Measurements from ENCODE around the gene CATSPER2. TPM values are rescaled to one million over a fixed set of nuclear protein-coding genes. Genes with fewer than 3 reads are reported as not detected.
"Not testable (repeated sequence)": the region's sequence is repeated elsewhere in the genome, so short reads cannot be mapped to it uniquely, and the experiment has no call there.

Gene CATSPER2
- 0.22 and 0.40 TPM in 2 replicates for total RNA-seq

GRCh38 chr15:43648649-43649429, at the start of gene CATSPER2:
CATSPER2 (minus strand) TSS chr15:43648844; CDS start chr15:43648061, 783 bp downstream.
- no peak for DNase-seq (ENCODE audit: low read depth in 2 of 2)

- not testable (repeated sequence) for DNase-seq (ENCODE audit: low read depth in 2 of 2)
Observed at GRCh38 chr15:43693148-43694022, 44.7 kb upstream of the CATSPER2 start, which contains the start of gene CKMT1A. CKMT1A (plus strand) TSS chr15:43693859; CDS start chr15:43694051, 192 bp downstream.

GRCh38 chr15:43692679-43693078, 44.0 kb upstream of the CATSPER2 start:
- not testable (repeated sequence) for DNase-seq (ENCODE audit: low read depth in 2 of 2)

- DNase-seq (ENCODE audit: low read depth in 2 of 2), result not testable (repeated sequence)
Observed at GRCh38 chr15:43689604-43690301, 41.1 kb upstream of the CATSPER2 start.

GRCh38 chr15:43674175-43674574, 25.5 kb upstream of the CATSPER2 start:
- not testable (repeated sequence) for DNase-seq (ENCODE audit: low read depth in 2 of 2)

GRCh38 chr15:43666177-43666576, 17.5 kb upstream of the CATSPER2 start:
- DNase-seq (ENCODE audit: low read depth in 2 of 2), result not testable (repeated sequence)

- DNase-seq (ENCODE audit: low read depth in 2 of 2), result not testable (repeated sequence)
Observed at GRCh38 chr15:43663333-43663732, 14.7 kb upstream of the CATSPER2 start.

- not testable (repeated sequence) for DNase-seq (ENCODE audit: low read depth in 2 of 2)
Observed at GRCh38 chr15:43662293-43662692, 13.6 kb upstream of the CATSPER2 start.

GRCh38 chr15:43659727-43660126, 11.1 kb upstream of the CATSPER2 start:
- DNase-seq (ENCODE audit: low read depth in 2 of 2), result not testable (repeated sequence)

- not testable (repeated sequence) for DNase-seq (ENCODE audit: low read depth in 2 of 2)
Observed at GRCh38 chr15:43649430-43649926, 834 bp upstream of the CATSPER2 start.

- not testable (repeated sequence) for DNase-seq (ENCODE audit: low read depth in 2 of 2)
Observed at GRCh38 chr15:43638464-43639204, 10.0 kb downstream of the CATSPER2 start.

- DNase-seq (ENCODE audit: low read depth in 2 of 2), result not testable (repeated sequence)
Observed at GRCh38 chr15:43626937-43627336, 21.7 kb downstream of the CATSPER2 start.

GRCh38 chr15:43625106-43625505, 23.5 kb downstream of the CATSPER2 start:
- DNase-seq (ENCODE audit: low read depth in 2 of 2), result no peak

GRCh38 chr15:43622068-43622799, 26.4 kb downstream of the CATSPER2 start:
- not testable (repeated sequence) for DNase-seq (ENCODE audit: low read depth in 2 of 2)

GRCh38 chr15:43618700-43619099, 29.9 kb downstream of the CATSPER2 start, which contains the start of gene STRC:
STRC (minus strand) TSS chr15:43618800; CDS start chr15:43618722, 78 bp downstream.
- not testable (repeated sequence) for DNase-seq (ENCODE audit: low read depth in 2 of 2)

GRCh38 chr15:43617750-43618149, 30.9 kb downstream of the CATSPER2 start:
- DNase-seq (ENCODE audit: low read depth in 2 of 2), result not testable (repeated sequence)

GRCh38 chr15:43602233-43602632, 46.4 kb downstream of the CATSPER2 start:
- not testable (repeated sequence) for DNase-seq (ENCODE audit: low read depth in 2 of 2)

- DNase-seq (ENCODE audit: low read depth in 2 of 2), result not testable (repeated sequence)
Observed at GRCh38 chr15:43600200-43600599, 48.4 kb downstream of the CATSPER2 start.

- DNase-seq (ENCODE audit: low read depth in 2 of 2), result not testable (repeated sequence)
Observed at GRCh38 chr15:43599131-43599530, 49.5 kb downstream of the CATSPER2 start.

Measured in lung microvascular endothelial cell (primary cell).